K562 (cell line): ENCODE measurements around the gene PHACTR2. TPM values are rescaled to one million over a fixed set of nuclear protein-coding genes. Genes with fewer than 3 reads are reported as not detected.
"Not testable (repeated sequence)": the region's sequence is repeated elsewhere in the genome, so short reads cannot be mapped to it uniquely, and the experiment has no call there.

Source experiments
- ATAC-seq: fragments of 200-7000 bp; cut with Tn5 transposase; 3 replicates; pipeline ENCODE4 v1.9.1; 2020; ENCODE audit warnings: moderate library complexity
- BruUV-seq: library from RNA; stranded (reverse); fragments of 400-500 nt; replicated peaks from 2 replicates; lab custom pipeline; 2021; lab: Mats Ljungman, UMichigan
- CTCF ChIA-PET: fragments of 300-600 bp; formaldehyde crosslinking; extraction: SDS; loops from one replicate; lab custom pipeline; 2021; ENCODE audit warnings: low intra/inter-chr PET ratio; lab: Yijun Ruan, JAX
- POLR2A ChIA-PET: fragments of 300-600, 350-650 bp; sonication (Branson Sonifier 250); formaldehyde crosslinking; extraction: SDS; loops from one replicate; lab custom pipeline; 2021; ENCODE audit warnings: antibody characterized with exemption, inconsistent platforms; lab: Yijun Ruan, JAX
- DNase-seq, 4 experiments: peaks; one replicate each; pipeline versions ENCODE4 v3.0.0 to v3.0.0-alpha.2; 2011 to 2018; ENCODE audit warnings: low spot score in 3 of 4, mixed read lengths in 3 of 4; ENCODE audit errors: extremely low read depth in 1 of 4
- FAIRE-seq: peaks from 2 replicates; lab custom pipeline; 2011; peaks lifted over from hg19 to GRCh38; lab: Jason Lieb, UNC
- H2AFZ ChIP-seq: 2 replicates; pipeline ENCODE4 v1.6.0; 2011; ENCODE audit warnings: low read depth, low read length, control low read depth, inconsistent platforms
- H3K27ac ChIP-seq: fragments of 200-600 bp; 3 replicates; pipeline ENCODE4 v1.8.0; 2011; ENCODE audit warnings: low read depth, mild to moderate bottlenecking, control low read depth, inconsistent platforms, low read length, moderate library complexity, mixed read lengths; ENCODE audit errors: extremely low read depth
- H3K27me3 ChIP-seq, 2 experiments: fragments of 300-600 bp in 1 of 2; 2 replicates in 1 of 2; 3 replicates in 1 of 2; pipeline versions ENCODE4 v1.6.0 to v1.8.0; 2011; ENCODE audit warnings: inconsistent platforms in 2 of 2, low read length in 2 of 2, mild to moderate bottlenecking in 1 of 2, mixed read lengths in 1 of 2, moderate library complexity in 1 of 2; ENCODE audit not compliant: control insufficient read depth in 2 of 2, insufficient read depth in 2 of 2
- H3K36me3 ChIP-seq: fragments of 300-600 bp; 3 replicates; pipeline ENCODE4 v1.8.0; 2011; ENCODE audit warnings: mild to moderate bottlenecking, low read length, inconsistent platforms; ENCODE audit not compliant: control insufficient read depth, insufficient read depth
- H3K4me1 ChIP-seq, 2 experiments: fragments of 200-600 bp in 1 of 2; replicated peaks in 1 of 2; 2 replicates in 1 of 2; 3 replicates in 1 of 2; pipeline versions ENCODE4 v1.5.1 to v1.8.0; 2011; ENCODE audit warnings: inconsistent platforms in 2 of 2, low read length in 2 of 2, mild to moderate bottlenecking in 1 of 2, mixed read lengths in 1 of 2, moderate library complexity in 1 of 2; ENCODE audit not compliant: control insufficient read depth in 2 of 2, insufficient read depth in 2 of 2
- H3K4me2 ChIP-seq: 2 replicates; pipeline ENCODE4 v1.6.1; 2011; ENCODE audit warnings: low read length, control low read depth, inconsistent platforms, mixed read lengths; ENCODE audit not compliant: insufficient read depth
- H3K4me3 ChIP-seq: fragments of 200-600 bp; sonication (generic), shearing (Covaris generic); 2 replicates; pipeline ENCODE4 v1.5.1; 2016; ENCODE audit warnings: control low read depth, inconsistent platforms
- H3K79me2 ChIP-seq: fragments of 200-600 bp; 3 replicates; pipeline ENCODE4 v1.8.0; 2011; ENCODE audit warnings: low read length, inconsistent platforms; ENCODE audit not compliant: control insufficient read depth, insufficient read depth
- H3K9ac ChIP-seq, 2 experiments: 2 replicates each; pipeline versions ENCODE4 v1.6.0 to v1.6.1; 2011; ENCODE audit warnings: low read depth in 2 of 2, low read length in 2 of 2, control low read depth in 1 of 2, inconsistent platforms in 1 of 2, mild to moderate bottlenecking in 1 of 2, mixed read lengths in 1 of 2; ENCODE audit not compliant: insufficient read depth in 1 of 2
- H3K9me1 ChIP-seq: one replicate; pipeline ENCODE4 v1.6.0; 2011; ENCODE audit warnings: inconsistent platforms, mild to moderate bottlenecking, low read length, moderate library complexity; ENCODE audit not compliant: control insufficient read depth, insufficient read depth
- H3K9me3 ChIP-seq: replicated peaks from 2 replicates; pipeline ENCODE4 v1.5.1; 2011; ENCODE audit warnings: low read depth, low read length, inconsistent platforms; ENCODE audit not compliant: control insufficient read depth, insufficient read depth
- H4K20me1 ChIP-seq: replicated peaks from 2 replicates; pipeline ENCODE4 v1.6.1; 2011; ENCODE audit warnings: low read length, inconsistent platforms, mixed read lengths; ENCODE audit not compliant: control insufficient read depth, insufficient read depth
- CBFA2T2 ChIP-seq: fragments of 450-650 bp; conservative IDR thresholded peaks from 2 replicates; pipeline ENCODE4 v1.6.1; 2017; ENCODE audit warnings: mild to moderate bottlenecking
- RAD51 ChIP-seq: fragments of 450-650 bp; IDR thresholded peaks from 2 replicates; pipeline ENCODE4 v1.7.1; 2016; ENCODE audit warnings: low read depth, mild to moderate bottlenecking, borderline replicate concordance
- WGBS: fragments of 100-300 bp; shearing (Covaris generic); methylation state at CpG from one replicate; pipeline ENCODE4 v1.1.6; 2016; ENCODE audit warnings: low coverage, mixed read lengths; ENCODE audit not compliant: insufficient coverage; ENCODE audit errors: missing lambda C conversion rate; 5-methylcytosine and 5-hydroxymethylcytosine counted together
- in situ Hi-C: fragments of 300-500 bp; cut with MboI; formaldehyde crosslinking; loops from 4 replicates; pipeline ENCODE4 v1.15.0; 2018; ENCODE audit warnings: inconsistent platforms, mixed read lengths
- intact Hi-C: fragments of 100-400 bp; cut with micrococcal nuclease; formaldehyde crosslinking; loops from 2 replicates; pipeline ENCODE4 v1.14.2; 2022
- polyA plus RNA-seq, 8 experiments: library from polyadenylated mRNA; depleted of rRNA in 4 of 8; stranded (reverse) in 5 of 8; unstranded in 3 of 8; fragments of >200 nt; fragmentation: Nextera tagmentation in 2 of 8; fragmentation: Illumina TruSeq in 1 of 8; extraction: Ambion mirVana in 2 of 8; extraction: Trizol in 1 of 8; gene quantifications; 2 replicates each; pipeline versions ENCODE4 v1.2.1 to v1.2.3, GENCODE V29; 2011 to 2014; ENCODE audit warnings: inconsistent platforms in 1 of 8, missing spikeins in 1 of 8
- total RNA-seq, 7 experiments: library from RNA; depleted of rRNA in 6 of 7; stranded (reverse); fragments of >200 nt in 6 of 7; fragmentation: Illumina TruSeq in 2 of 7; extraction: Trizol in 2 of 7; gene quantifications; 2 replicates each; pipeline versions ENCODE4 v1.2.1 to v1.2.3, GENCODE V29; 2011 to 2021; ENCODE audit warnings: low replicate concordance in 1 of 7
- TF ChIP-seq, protein P1 (sequence below): sonication (generic); formaldehyde crosslinking; IDR thresholded peaks from 2 replicates; pipeline ENCODE4 v1.5.0; 2020; ENCODE audit warnings: missing genetic modification reagents
- TF ChIP-seq, protein P2 (sequence below): fragments of 450-650 bp; formaldehyde crosslinking; IDR thresholded peaks from 2 replicates; pipeline ENCODE4 v1.4.0; 2020; ENCODE audit warnings: mild to moderate bottlenecking, mixed read lengths

Gene PHACTR2
- total and polyA plus RNA-seq, 9 of the 15 experiments (the other 6 are each of a cell fraction or from before 2014, with no cell fraction given), result 5.3 to 52.5 (median 22.9) TPM

DNA sequence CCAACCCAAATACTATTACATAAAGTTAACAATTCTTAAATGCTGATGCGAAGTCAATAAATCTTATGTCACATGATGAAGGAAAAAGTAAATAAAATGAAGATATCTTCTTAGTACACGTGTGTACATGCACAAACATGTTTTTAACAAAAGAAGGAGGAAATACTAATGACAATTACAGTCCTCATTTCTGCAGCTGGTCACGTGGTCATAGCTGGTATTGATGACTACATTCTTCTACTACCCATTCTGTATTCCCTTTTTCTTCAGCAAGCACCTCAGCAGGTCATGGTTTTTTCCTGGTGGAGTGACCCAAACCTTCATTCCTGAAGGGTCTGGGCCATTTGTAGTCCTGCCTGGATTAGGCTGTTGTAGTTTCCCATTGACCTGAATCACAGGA is 191.0 kb downstream of the PHACTR2 start:
- H3K9me3 ChIP-seq, H4K20me1 ChIP-seq, H3K4me1 ChIP-seq, H3K4me3 ChIP-seq, DNase-seq, H3K9ac ChIP-seq, H3K27ac ChIP-seq, H3K4me2 ChIP-seq, in situ Hi-C loops, H3K79me2 ChIP-seq, FAIRE-seq, CTCF ChIA-PET, H3K9me1 ChIP-seq, H3K27me3 ChIP-seq, BruUV-seq, ATAC-seq, H2AFZ ChIP-seq: not testable (repeated sequence)
- H3K36me3 ChIP-seq, result peaks cover 15% of the 10 kb centered on the region; the same call in 2 of the 3 replicates
- POLR2A ChIA-PET, result interaction anchor here (0.6 kb wide), 1 partner anchor 8 kb away, joined by 4 read pairs; no protein-coding TSS in a partner anchor
- intact Hi-C loops, result loop anchor here (10.0 kb wide), 1 partner anchor 146 kb away; no protein-coding TSS in a partner anchor
- WGBS, result 16% methylated on average over 3 of the region's 3 CpGs
- TF ChIP-seq CBFA2T2 (0 out of 2 replicates have a peak, but pooled peaks have one; percentile 15), RAD51 (peak; percentile 67)
- TF ChIP-seq, protein P1, sequence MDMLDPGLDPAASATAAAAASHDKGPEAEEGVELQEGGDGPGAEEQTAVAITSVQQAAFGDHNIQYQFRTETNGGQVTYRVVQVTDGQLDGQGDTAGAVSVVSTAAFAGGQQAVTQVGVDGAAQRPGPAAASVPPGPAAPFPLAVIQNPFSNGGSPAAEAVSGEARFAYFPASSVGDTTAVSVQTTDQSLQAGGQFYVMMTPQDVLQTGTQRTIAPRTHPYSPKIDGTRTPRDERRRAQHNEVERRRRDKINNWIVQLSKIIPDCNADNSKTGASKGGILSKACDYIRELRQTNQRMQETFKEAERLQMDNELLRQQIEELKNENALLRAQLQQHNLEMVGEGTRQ, result peak; percentile 37; the same call in 1 of the 2 replicates
- TF ChIP-seq, protein P2, sequence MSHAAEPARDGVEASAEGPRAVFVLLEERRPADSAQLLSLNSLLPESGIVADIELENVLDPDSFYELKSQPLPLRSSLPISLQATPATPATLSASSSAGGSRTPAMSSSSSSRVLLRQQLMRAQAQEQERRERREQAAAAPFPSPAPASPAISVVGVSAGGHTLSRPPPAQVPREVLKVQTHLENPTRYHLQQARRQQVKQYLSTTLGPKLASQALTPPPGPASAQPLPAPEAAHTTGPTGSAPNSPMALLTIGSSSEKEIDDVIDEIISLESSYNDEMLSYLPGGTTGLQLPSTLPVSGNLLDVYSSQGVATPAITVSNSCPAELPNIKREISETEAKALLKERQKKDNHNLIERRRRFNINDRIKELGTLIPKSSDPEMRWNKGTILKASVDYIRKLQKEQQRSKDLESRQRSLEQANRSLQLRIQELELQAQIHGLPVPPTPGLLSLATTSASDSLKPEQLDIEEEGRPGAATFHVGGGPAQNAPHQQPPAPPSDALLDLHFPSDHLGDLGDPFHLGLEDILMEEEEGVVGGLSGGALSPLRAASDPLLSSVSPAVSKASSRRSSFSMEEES (CRISPR knock-in tag), result peak; percentile 70

DNA sequence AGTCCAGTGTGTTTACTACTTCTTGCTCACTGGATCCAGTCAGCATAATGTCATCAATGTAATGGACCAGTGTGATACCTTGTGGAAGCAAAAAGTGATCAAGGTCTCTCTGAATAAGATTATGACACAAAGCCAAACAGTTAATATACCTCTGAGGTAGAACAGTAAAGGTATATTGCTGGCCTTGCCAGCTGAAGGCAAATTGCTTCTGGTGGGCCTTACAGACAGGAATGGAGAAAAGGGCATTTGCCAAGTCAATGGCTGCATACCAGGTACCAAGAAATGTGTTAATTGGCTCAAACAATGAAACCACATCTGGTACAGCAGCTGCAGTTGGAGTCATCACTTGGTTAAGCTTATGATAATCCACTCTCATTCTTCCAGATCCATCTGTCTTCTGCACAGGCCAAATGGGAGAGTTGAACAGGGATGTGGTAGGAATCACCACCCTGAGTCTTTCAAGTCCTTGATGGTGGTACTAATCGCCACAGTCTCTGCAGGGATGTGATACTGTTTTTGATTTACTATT is 193.5 kb downstream of the PHACTR2 start:
- H3K27ac ChIP-seq, POLR2A ChIA-PET, H3K27me3 ChIP-seq, DNase-seq, H3K9ac ChIP-seq, H3K79me2 ChIP-seq, BruUV-seq, H3K9me3 ChIP-seq, ATAC-seq, H4K20me1 ChIP-seq, H3K4me3 ChIP-seq, H3K4me1 ChIP-seq, H3K9me1 ChIP-seq, in situ Hi-C loops, H3K36me3 ChIP-seq, FAIRE-seq, H3K4me2 ChIP-seq, H2AFZ ChIP-seq, CTCF ChIA-PET, intact Hi-C loops: not testable (repeated sequence)
- 0% methylated on average over 1 of the region's 1 CpG for WGBS
